ENCODE results near the gene HOXA6.

The HOXA6 gene

GRCh38 chr7:27173956-27174873 is 26.6 kb upstream of the HOXA6 start, which contains the start of gene HOXA10:
TSS of gene HOXA10 (minus strand) at chr7:27174320. CDS start at chr7:27174306, 14 bp downstream.
- DNase-seq (ENCODE audit: low read depth in 2 of 2), result peak; percentile 78 to 80

GRCh38 chr7:27173511-27173955 is 26.0 kb upstream of the HOXA6 start:
- no peak for DNase-seq (ENCODE audit: low read depth in 2 of 2)

- peak in 1 of 2 experiments; percentile 73 for DNase-seq (ENCODE audit: low read depth in 2 of 2)
Measured at GRCh38 chr7:27172823-27173510, 25.4 kb upstream of the HOXA6 start.

- no peak for DNase-seq (ENCODE audit: low read depth in 2 of 2)
Measured at GRCh38 chr7:27172315-27172774, 24.8 kb upstream of the HOXA6 start.

- no peak for DNase-seq (ENCODE audit: low read depth in 2 of 2)
Measured at GRCh38 chr7:27171637-27172314, 24.2 kb upstream of the HOXA6 start.

- no peak for DNase-seq (ENCODE audit: low read depth in 2 of 2)
Measured at GRCh38 chr7:27171325-27171636, 23.7 kb upstream of the HOXA6 start.

- no peak for DNase-seq (ENCODE audit: low read depth in 2 of 2)
Measured at GRCh38 chr7:27170426-27171324, 23.1 kb upstream of the HOXA6 start.

- no peak for DNase-seq (ENCODE audit: low read depth in 2 of 2)
Measured at GRCh38 chr7:27169658-27170425, 22.3 kb upstream of the HOXA6 start.

- DNase-seq (ENCODE audit: low read depth in 2 of 2), result no peak
Measured at GRCh38 chr7:27168265-27168947, 20.8 kb upstream of the HOXA6 start.

- no peak for DNase-seq (ENCODE audit: low read depth in 2 of 2)
Measured at GRCh38 chr7:27167916-27168264, 20.3 kb upstream of the HOXA6 start.

GRCh38 chr7:27166531-27167505 is 19.2 kb upstream of the HOXA6 start:
- DNase-seq (ENCODE audit: low read depth in 2 of 2), result peak in 1 of 2 experiments; percentile 71

GRCh38 chr7:27165996-27166530 is 18.5 kb upstream of the HOXA6 start:
- peak in 1 of 2 experiments; percentile 82 for DNase-seq (ENCODE audit: low read depth in 2 of 2)

GRCh38 chr7:27165089-27165995 is 17.8 kb upstream of the HOXA6 start, which contains the start of gene HOXA9:
TSS of gene HOXA9 (minus strand) at chr7:27165537. CDS start at chr7:27165457, 80 bp downstream.
- DNase-seq (ENCODE audit: low read depth in 2 of 2), result peak; percentile 95 to 96

- no peak for DNase-seq (ENCODE audit: low read depth in 2 of 2)
Measured at GRCh38 chr7:27164367-27165088, 17.0 kb upstream of the HOXA6 start.

- DNase-seq (ENCODE audit: low read depth in 2 of 2), result no peak
Measured at GRCh38 chr7:27164045-27164366, 16.4 kb upstream of the HOXA6 start.

GRCh38 chr7:27163288-27164044 is 15.9 kb upstream of the HOXA6 start:
- DNase-seq (ENCODE audit: low read depth in 2 of 2), result no peak

Measured in fibroblast of skin of left quadriceps (primary cell).